Immature natural killer cell (primary cell): ENCODE measurements around the gene ALK. TPM values are rescaled to one million over a fixed set of nuclear protein-coding genes. Genes with fewer than 3 reads are reported as not detected.

Experiments used
- DNase-seq, 3 donors: peaks; one replicate each; pipeline ENCODE4 v3.0.0; 2022; ENCODE audit warnings: mixed read lengths in 1 of 3
- H3K27ac Mint-ChIP-seq, 6 donors: one replicate each; pipeline ENCODE4 v1.8.0; 2020; ENCODE audit warnings: mixed read lengths in 6 of 6, mild to moderate bottlenecking in 5 of 6, inconsistent platforms in 4 of 6, moderate library complexity in 3 of 6
- H3K27me3 Mint-ChIP-seq, 3 donors: one replicate each; pipeline ENCODE4 v1.8.0; 2020 to 2021; ENCODE audit warnings: low read depth in 3 of 3, mild to moderate bottlenecking in 3 of 3, mixed read lengths in 3 of 3, moderate library complexity in 3 of 3, inconsistent platforms in 1 of 3
- H3K36me3 Mint-ChIP-seq, 3 donors: one replicate each; pipeline ENCODE4 v1.8.0; 2020; ENCODE audit warnings: mixed read lengths in 3 of 3, inconsistent platforms in 2 of 3, mild to moderate bottlenecking in 2 of 3
- H3K4me1 Mint-ChIP-seq, 2 donors: one replicate each; pipeline ENCODE4 v1.8.0; 2020; ENCODE audit warnings: inconsistent platforms in 2 of 2, mild to moderate bottlenecking in 2 of 2, mixed read lengths in 2 of 2, moderate library complexity in 1 of 2
- H3K4me3 Mint-ChIP-seq, 5 donors: one replicate each; pipeline ENCODE4 v1.8.0; 2020; ENCODE audit warnings: mild to moderate bottlenecking in 5 of 5, mixed read lengths in 5 of 5, inconsistent platforms in 3 of 5, moderate library complexity in 3 of 5
- H3K9me3 Mint-ChIP-seq, 6 donors: one replicate each; pipeline ENCODE4 v1.8.0; 2020; ENCODE audit warnings: mild to moderate bottlenecking in 6 of 6, mixed read lengths in 6 of 6, inconsistent platforms in 4 of 6, moderate library complexity in 3 of 6
- polyA plus RNA-seq, 3 donors: library from polyadenylated mRNA; unstranded; fragments of 300-500 nt; fragmentation: Illumina TruSeq; gene quantifications; one replicate each; pipeline ENCODE4 v1.2.3, GENCODE V29; 2021

ALK gene
- polyA plus RNA-seq, 3 donors from 2014 or later, result not detected

DNA sequence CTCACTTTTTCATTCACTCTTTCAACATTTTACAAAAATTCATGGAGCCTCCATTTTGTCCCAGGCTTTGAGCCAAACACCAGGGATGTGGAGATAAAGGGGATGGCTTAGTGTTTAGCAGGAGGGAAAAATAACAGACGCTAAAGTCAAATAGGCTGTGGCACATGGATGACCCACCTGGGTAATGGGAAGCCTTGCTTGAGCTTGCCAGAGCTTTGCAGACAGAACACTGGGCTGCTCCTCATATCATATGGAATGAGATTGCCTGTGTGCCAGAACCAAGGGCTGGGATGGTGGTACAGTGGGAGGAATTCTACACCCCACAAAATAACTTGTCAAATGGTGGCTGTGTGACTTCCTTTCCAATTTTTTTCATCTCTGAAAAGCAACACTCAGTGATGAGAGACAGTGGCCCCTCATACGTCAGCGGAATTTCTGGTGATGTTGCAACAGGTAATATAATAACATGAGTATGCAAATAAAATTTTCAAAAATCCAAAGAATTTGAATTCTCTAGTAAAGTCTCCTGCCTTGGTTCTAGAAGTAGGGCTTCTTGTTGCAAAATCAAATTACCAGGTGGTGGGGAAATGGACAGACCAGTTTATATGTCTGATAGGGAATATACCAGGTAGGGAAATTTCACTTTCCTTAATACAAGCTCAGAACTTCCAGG is 553.3 kb downstream of the ALK start:
- peaks cover 0 to 3% (median 2%) of the 10 kb centered on the region in 3 donors for H3K27me3 Mint-ChIP-seq
- DNase-seq, result no peak
- no peak overlapping the region for H3K27ac Mint-ChIP-seq
- no peaks in the 10 kb centered on the region for H3K9me3 Mint-ChIP-seq
- H3K4me1 Mint-ChIP-seq, result no peaks in the 10 kb centered on the region
- no peak overlapping the region for H3K4me3 Mint-ChIP-seq
- H3K36me3 Mint-ChIP-seq, result no peaks in the 10 kb centered on the region

DNA sequence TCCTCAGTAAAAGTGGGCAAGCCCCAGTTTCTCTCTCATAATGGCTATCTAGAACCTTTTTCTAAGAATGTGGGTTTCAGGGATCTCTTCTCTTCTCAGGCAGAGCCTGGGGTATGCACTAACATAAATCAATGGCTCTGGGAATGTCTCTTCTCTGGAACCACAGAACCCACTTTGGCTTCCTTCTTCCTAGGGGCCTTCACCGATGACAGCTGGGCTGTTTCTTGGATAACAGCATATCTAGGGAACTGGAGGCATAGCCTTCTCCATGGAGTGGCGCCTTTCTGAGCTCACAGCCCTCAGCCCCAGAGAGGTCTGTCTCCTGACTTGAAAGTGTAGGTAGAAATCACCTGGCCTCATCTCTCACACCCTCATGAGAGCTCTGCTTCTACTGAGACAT is 558.3 kb downstream of the ALK start:
- Mint-ChIP-seq H3K36me3 (no peaks in the 10 kb centered on the region), H3K4me1 (no peaks in the 10 kb centered on the region), H3K27ac (no peak overlapping the region), H3K27me3 (peaks cover 0 to 2% (median 2%) of the 10 kb centered on the region in 3 donors), H3K4me3 (no peak overlapping the region), H3K9me3 (no peaks in the 10 kb centered on the region)
- DNase-seq, result no peak

DNA sequence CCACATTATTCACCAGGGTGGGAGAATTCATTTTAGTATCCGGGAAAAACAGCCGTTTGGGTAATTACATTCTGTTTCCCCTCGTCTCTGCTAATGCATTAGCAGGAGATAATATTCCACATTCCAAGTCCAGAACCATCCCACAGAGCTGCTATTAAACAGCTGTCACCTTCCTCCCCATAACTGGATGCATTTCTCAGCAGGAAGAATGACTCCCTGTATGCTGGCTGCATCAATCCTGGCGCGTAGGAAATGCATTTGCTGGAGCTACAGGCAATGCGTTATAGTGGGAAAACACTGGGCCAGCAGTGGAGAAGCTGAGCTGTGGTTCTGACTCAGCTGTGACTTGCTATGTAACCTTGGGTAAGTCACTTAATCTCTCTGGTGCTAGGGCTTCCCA is 560.2 kb downstream of the ALK start:
- no peaks in the 10 kb centered on the region for H3K4me1 Mint-ChIP-seq
- no peak overlapping the region for H3K4me3 Mint-ChIP-seq
- no peaks in the 10 kb centered on the region for H3K36me3 Mint-ChIP-seq
- no peaks in the 10 kb centered on the region for H3K9me3 Mint-ChIP-seq
- peaks cover 0 to 5% (median 0%) of the 10 kb centered on the region in 3 donors for H3K27me3 Mint-ChIP-seq
- DNase-seq, result no peak
- no peak overlapping the region for H3K27ac Mint-ChIP-seq

DNA sequence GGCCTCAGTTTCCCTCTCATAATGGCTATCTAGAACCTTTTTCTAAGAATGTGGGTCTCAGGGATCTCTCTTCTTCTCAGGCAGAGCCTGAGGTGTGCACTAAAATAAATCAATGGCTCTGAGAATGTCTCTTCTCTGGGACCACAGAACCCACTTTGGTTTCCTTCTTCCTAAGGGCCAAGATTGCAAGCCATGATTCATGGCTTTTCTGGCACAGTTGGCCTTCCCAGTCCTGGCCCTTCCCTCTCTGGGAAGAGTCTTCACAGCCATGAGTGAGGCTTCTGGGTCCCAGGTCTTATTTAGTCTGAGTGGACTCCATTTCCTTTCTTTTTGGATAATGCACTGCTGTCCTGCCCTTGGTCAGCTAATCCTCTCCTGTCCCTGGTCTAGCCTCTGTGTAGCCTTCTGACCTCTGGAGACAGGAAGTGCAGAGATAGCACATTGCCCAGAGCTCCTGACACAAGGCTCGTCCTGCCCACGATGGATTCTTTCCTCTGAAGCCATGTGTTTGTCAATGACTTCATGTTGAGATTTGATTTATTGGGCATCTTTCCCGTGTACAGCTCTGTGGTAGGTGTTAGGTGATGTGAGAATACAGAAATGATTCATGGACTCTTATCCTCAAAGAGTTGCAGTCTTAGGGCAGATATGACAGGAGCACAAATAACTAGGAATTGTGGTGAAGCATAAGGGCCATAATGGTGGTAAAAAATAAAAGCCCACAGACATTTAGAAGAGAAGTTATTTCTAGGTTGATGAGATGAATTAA is 561.2 kb downstream of the ALK start:
- Mint-ChIP-seq H3K4me3 (no peak overlapping the region), H3K27me3 (peaks cover 0 to 5% (median 0%) of the 10 kb centered on the region in 3 donors)

DNA sequence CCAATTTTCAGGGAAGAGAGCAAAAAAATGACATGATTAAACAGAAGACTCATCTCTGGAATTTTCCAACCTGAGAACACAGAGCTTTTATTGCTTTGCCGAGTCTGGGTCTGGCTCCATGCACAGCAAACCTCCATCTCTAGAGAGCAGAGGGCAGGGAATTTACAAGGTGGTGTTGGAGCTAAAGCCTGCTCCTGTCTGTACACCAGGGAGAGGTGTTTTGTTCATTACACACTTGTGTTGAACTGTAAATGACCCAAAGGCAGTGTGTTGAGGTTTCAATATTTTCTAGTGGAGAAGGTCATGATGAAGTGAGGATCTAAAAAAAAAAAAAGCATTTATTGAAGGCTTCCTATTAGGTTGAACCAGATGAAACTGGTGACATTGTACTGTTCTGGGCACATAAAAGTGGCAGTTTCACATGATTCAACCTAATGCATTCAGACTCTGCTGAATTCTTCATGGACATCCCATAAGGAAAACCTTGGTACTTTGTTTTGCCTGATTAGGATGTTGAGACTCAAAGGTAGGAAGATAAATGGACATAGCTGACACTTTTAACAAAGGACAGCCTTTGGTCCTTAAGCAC is 567.9 kb downstream of the ALK start:
- no peaks in the 10 kb centered on the region for H3K36me3 Mint-ChIP-seq
- DNase-seq, result no peak
- no peak overlapping the region for H3K4me3 Mint-ChIP-seq
- H3K9me3 Mint-ChIP-seq, result no peaks in the 10 kb centered on the region
- peak overlapping the region in 1 of 6 donors; percentile 65 for H3K27ac Mint-ChIP-seq
- H3K27me3 Mint-ChIP-seq, result peaks cover 0 to 3% (median 0%) of the 10 kb centered on the region in 3 donors
- H3K4me1 Mint-ChIP-seq, result no peaks in the 10 kb centered on the region

More for the DNA sequence above, 561.2 kb downstream of the ALK start:
- H3K9me3 Mint-ChIP-seq, result no peaks in the 10 kb centered on the region
- no peak overlapping the region for H3K27ac Mint-ChIP-seq
- H3K4me1 Mint-ChIP-seq, result no peaks in the 10 kb centered on the region
- no peak for DNase-seq
- H3K36me3 Mint-ChIP-seq, result no peaks in the 10 kb centered on the region

DNA sequence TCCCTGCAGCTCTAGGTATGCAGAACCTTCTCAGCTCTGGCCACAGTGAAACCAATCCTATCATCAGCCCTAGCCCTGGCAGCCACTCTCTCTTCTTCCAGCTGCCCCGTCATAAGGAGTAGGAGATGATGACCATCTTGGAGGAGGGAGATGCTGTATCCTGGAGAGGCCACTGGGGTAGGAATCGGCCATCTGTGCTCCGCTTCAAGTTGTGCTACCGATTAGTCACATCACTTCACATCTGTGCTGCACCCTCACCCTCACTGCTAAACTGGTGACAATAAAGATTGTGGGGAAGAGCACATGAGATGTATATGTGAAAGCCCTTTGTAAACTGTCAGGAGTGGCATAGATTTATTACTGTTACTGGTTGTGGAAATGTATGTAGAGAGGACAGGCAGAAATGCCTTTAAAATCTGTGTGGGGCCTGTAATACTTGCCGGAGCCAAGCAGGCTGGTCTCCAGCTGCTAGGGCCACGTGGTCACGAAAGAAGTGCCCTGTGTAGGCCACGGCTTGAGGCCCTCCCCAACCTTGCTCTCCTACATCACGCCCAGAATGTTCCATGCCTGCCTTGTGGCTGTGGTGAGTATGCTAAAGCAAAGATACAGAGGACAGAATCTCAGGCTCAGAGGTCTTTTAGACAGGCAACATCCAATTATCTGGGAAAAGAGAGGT is 569.3 kb downstream of the ALK start:
- H3K27me3 Mint-ChIP-seq, result peaks cover 0 to 3% (median 0%) of the 10 kb centered on the region in 3 donors
- DNase-seq, result no peak
- no peaks in the 10 kb centered on the region for H3K9me3 Mint-ChIP-seq
- H3K4me3 Mint-ChIP-seq, result no peak overlapping the region
- no peaks in the 10 kb centered on the region for H3K4me1 Mint-ChIP-seq
- H3K27ac Mint-ChIP-seq, result no peak overlapping the region
- H3K36me3 Mint-ChIP-seq, result no peaks in the 10 kb centered on the region

DNA sequence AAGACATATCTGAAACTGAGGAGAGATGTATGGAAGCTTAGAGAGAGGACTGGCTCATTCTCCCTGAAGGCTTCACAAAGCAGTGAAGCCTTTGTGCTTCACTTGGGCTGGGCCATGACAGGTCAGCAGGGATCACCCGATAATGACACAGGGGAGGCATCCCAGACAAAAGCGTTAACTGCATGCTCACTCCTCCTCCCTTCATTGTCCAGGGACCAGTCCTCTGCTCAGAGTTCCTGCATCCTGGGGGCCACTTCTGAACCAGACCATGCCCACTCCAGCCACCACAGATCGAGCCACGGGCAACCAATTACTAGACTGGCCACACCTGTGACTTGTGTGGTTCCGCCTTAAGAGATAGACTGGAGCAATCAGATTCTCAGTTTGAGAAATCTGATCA is 570.1 kb downstream of the ALK start:
- no peaks in the 10 kb centered on the region for H3K36me3 Mint-ChIP-seq
- H3K4me1 Mint-ChIP-seq, result no peaks in the 10 kb centered on the region
- DNase-seq, result no peak
- no peaks in the 10 kb centered on the region for H3K9me3 Mint-ChIP-seq
- no peak overlapping the region for H3K27ac Mint-ChIP-seq
- H3K27me3 Mint-ChIP-seq, result peaks cover 0 to 3% (median 0%) of the 10 kb centered on the region in 3 donors
- H3K4me3 Mint-ChIP-seq, result no peak overlapping the region

DNA sequence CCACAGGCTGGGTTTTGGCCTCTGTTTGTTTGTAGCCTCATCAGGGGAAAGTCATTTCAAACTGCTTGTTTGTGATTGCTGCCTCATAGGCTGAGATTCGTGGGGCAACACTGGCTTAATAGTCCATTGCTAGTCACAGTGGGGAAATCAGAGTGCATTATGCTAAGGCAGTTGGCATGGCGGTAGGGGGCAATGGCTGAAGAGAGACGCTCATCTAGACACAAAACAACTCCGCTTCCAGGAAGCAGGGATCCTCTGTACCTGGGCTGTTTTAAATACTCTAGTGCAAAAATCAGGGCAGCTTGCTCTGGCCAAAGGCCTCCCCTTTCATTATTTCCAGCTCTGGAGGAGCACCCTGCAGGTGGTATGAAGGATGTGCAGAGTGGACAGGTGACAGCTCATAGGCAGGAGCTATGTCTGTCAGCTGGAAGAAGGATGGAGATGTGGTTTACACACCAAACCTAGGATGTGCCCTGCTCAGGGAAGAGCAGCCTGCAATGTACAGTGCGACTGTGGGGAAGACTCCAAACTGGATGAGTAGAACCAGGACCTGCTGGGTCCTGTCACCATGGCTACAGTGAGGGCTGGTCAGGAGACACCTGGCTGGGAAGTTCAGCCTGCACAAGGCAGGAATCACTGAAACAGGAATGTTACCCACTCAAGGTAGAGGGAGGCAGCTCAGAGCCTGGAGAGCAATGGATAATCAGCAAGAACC is 571.9 kb downstream of the ALK start:
- Mint-ChIP-seq H3K9me3 (no peaks in the 10 kb centered on the region), H3K27me3 (peaks cover 0 to 3% (median 0%) of the 10 kb centered on the region in 3 donors), H3K36me3 (no peaks in the 10 kb centered on the region), H3K4me3 (no peak overlapping the region), H3K27ac (peak overlapping the region in 1 of 6 donors; percentile 20), H3K4me1 (no peaks in the 10 kb centered on the region)
- DNase-seq, result no peak

DNA sequence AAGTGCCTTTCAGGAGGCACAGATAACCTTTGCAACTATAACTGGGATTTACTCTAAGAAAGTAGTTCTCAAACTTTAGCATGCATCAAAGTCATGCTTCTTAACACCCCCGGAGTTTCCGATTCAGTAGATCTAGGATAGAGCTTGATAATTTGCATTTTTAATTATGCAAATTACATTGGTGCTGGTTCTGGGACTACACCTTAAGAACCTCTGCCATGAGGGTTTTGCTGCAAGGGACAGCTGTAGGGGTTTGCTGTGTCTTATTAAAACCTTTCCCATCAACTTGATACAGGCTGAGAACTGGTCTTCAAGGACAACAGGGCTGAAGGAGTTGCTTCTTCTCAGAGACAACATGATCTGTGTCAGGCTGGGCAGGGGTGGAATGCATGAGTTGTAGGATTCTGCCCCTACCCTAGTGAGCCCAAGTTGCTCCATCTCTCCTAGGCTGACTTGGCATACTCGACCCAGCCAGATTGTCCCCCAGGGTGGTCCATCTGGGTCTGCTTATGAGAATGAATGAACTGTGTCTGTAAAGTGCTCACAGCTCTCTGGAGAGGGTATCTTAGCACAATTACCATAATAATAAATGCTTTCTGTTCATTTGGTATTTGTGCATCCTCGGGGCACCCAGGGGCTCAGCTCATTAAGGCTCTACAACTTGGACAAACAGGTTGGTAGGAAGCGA is 573.5 kb downstream of the ALK start:
- no peaks in the 10 kb centered on the region for H3K9me3 Mint-ChIP-seq
- H3K27me3 Mint-ChIP-seq, result peaks cover 0 to 7% (median 3%) of the 10 kb centered on the region in 3 donors
- H3K36me3 Mint-ChIP-seq, result no peaks in the 10 kb centered on the region
- no peak overlapping the region for H3K4me3 Mint-ChIP-seq
- H3K27ac Mint-ChIP-seq, result no peak overlapping the region
- no peaks in the 10 kb centered on the region for H3K4me1 Mint-ChIP-seq
- DNase-seq, result no peak

DNA sequence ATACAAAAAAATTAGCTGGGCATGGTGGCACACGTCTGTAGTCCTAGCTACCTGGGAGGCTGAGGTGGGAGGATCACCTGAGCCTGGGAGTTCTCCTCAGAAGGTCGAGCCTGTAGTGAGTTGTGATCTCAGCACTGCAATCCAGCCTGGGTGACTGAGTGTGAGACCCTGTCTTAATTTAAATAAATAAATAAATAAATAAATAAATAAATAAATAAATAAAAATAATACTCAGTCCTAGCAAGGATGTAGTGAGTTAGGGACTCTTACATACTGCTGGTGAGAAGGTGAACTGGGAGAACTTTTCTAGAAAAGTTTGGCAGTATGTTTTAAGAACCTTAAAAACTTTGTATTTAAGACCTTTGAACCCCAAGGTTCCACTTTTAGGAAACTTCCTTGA is 576.1 kb downstream of the ALK start:
- Mint-ChIP-seq H3K36me3 (no peaks in the 10 kb centered on the region), H3K27me3 (peaks cover 0 to 7% (median 5%) of the 10 kb centered on the region in 3 donors), H3K9me3 (no peaks in the 10 kb centered on the region), H3K4me3 (no peak overlapping the region), H3K27ac (no peak overlapping the region), H3K4me1 (no peaks in the 10 kb centered on the region)
- DNase-seq, result no peak

DNA sequence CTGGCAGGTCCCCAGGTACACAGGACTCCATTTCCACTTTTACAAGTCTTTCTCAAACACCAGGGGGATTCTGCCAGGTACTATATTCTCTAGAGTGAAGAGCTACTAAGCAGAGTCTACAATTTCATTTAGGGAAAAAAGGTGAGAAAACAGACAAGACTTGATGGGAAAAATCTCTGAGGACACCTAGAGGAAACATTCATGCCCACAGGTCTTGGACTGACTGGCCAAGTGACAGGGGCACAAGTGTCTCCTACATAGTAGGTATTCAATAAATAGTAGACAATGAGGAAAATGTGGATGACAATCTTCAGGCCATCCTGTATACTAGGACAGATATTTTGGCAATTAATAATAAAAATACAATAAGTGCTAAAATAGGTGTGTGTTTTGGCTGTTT is 577.6 kb downstream of the ALK start:
- H3K4me3 Mint-ChIP-seq, result no peak overlapping the region
- H3K9me3 Mint-ChIP-seq, result no peaks in the 10 kb centered on the region
- H3K27ac Mint-ChIP-seq, result no peak overlapping the region
- peaks cover 4 to 8% (median 5%) of the 10 kb centered on the region in 3 donors for H3K27me3 Mint-ChIP-seq
- no peak for DNase-seq
- H3K36me3 Mint-ChIP-seq, result no peaks in the 10 kb centered on the region
- H3K4me1 Mint-ChIP-seq, result no peaks in the 10 kb centered on the region

DNA sequence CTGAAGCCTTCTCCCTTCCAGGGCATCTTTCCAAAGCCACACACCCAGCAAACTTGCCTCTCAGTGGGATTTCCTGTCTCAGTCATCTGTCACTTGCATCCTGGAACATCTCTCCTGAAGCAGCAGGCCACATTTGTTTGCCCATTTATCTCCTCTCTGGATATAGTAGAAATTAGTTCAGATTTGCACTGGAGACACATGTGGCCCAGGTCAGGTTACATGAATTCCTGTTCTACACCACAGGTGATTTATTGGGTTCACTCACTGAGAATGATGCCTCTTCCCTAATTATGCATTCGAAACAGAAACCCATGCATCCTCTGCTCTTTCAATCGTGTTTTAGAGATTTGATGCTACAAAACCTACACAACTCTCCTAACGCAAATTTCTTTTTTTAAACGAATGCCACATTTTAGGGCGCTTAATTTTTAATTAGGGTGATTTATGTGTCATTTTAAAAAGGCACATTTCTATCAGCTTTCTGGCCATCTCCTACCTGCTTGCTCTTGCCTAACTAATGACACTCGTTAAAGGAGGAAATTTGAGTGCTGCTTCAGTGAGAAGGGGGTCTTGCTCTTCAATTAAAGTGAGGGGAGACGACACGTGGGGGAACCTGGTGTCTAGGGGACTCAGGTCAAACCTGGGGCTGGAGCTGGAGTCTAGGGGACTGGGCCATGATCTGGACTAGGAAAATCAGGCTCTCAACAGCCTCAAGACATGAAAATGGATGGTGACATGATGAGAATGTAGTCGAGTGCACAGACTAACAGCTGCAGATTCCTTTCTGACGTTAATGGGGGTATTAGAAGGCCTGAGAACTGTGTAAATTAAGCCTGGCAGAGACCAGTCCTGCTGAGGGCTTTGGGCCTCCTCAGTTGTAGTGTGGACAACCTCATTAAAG is 584.8 kb downstream of the ALK start:
- no peaks in the 10 kb centered on the region for H3K4me1 Mint-ChIP-seq
- H3K36me3 Mint-ChIP-seq, result no peaks in the 10 kb centered on the region
- DNase-seq, result no peak
- H3K27me3 Mint-ChIP-seq, result peaks cover 4 to 6% (median 4%) of the 10 kb centered on the region in 3 donors
- no peak overlapping the region for H3K4me3 Mint-ChIP-seq
- no peak overlapping the region for H3K27ac Mint-ChIP-seq
- no peaks in the 10 kb centered on the region for H3K9me3 Mint-ChIP-seq
